Measurements from ENCODE around the gene ADGRL1. TPM values are rescaled to one million over a fixed set of nuclear protein-coding genes. Genes with fewer than 3 reads are reported as not detected.

The ADGRL1 gene
- total and polyA plus RNA-seq, 10 of the 15 experiments (the other 5 are each of a cell fraction or from before 2014, with no cell fraction given): 0.05 to 4.8 (median 0.71) TPM

DNA sequence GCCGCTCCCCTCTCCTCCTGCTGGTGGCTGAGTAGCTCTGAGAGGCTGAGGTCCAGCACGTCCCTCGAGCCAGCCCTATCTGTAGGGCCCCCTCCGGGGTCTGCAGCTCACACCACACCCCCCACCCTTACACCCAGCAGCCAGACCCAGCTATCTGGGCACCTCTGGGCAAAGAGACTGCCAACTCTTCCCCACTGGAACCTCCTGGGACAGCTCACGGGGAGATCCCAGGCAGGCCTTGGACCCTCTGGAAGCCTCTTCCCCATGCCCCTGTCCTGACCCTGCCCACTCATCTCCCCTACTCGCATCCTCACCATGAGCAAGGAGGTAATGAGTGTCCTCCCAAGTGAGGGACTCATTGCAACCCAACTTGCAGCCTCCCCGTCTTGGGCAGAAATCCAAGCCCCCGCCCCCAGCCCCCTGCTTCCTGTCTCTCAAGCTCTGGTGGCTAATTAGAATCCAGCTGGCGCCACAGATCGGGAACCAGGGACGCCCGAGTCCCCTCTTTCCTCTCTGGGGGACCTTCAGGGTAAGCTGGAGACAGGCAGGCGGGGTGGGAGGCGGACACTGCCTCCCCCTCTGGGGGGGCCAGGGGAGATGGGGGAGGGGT is 22.1 kb downstream of the ADGRL1 start:
- H3K4me2 ChIP-seq (ENCODE audit: control insufficient read depth, insufficient read depth): no peak overlapping the region
- no peak for FAIRE-seq
- CTCF ChIA-PET: interaction anchor here (0.7 to 2.0 kb wide), 3 partner anchors 10 to 164 kb away, joined by 3 to 6 read pairs (median 5); no protein-coding TSS in a partner anchor

More for the DNA sequence above, 22.1 kb downstream of the ADGRL1 start:
- H4K20me1 ChIP-seq (ENCODE audit: control insufficient read depth, insufficient read depth): no peaks in the 10 kb centered on the region
- DNase-seq (ENCODE audit: low read depth, low spot score) (no peak), ATAC-seq (no peak)
- H3K9ac ChIP-seq (ENCODE audit: control insufficient read depth, insufficient read depth, low read length): no peak overlapping the region
- ChIA-PET RAD21 (ENCODE audit: unreplicated experiment) (no interaction called here), SMC1A (ENCODE audit: uncharacterized antibody, unreplicated experiment) (interaction anchor here (0.9 kb wide), 1 partner anchor 41 kb away, joined by 3 read pairs; no protein-coding TSS in a partner anchor), POLR2A (no interaction called here)
- in situ Hi-C loops (cut with MboI): no loop called here
- no peaks in the 10 kb centered on the region for H3K27me3 ChIP-seq (replicated peaks in 1 of 2; ENCODE audit: control insufficient read depth in 2 of 2, insufficient read depth in 2 of 2, low read length in 1 of 2)
- no peak overlapping the region for H3K27ac ChIP-seq (ENCODE audit: control insufficient read depth, insufficient read depth)
- no peaks in the 10 kb centered on the region for H3K79me2 ChIP-seq (ENCODE audit: control insufficient read depth, insufficient read depth, low read length)
- BruUV-seq (replicated peaks): no TSS peak
- H3K4me1 ChIP-seq (ENCODE audit: control insufficient read depth, insufficient read depth, low read length): no peaks in the 10 kb centered on the region
- 25% methylated on average over 12 of the region's 14 CpGs for WGBS (ENCODE audit: insufficient coverage, insufficient replicate concordance, low lambda C conversion rate, missing lambda C conversion rate)
- TF ChIP-seq ZSCAN29 (IDR thresholded peaks at IDR 0.05) (no peak), SUZ12 (IDR thresholded peaks at IDR 0.05; ENCODE audit: unreplicated experiment) (no peak), FOXM1 (IDR thresholded peaks at IDR 0.05; ENCODE audit: low read depth, low read length) (no peak), SIN3A (IDR thresholded peaks at IDR 0.05; ENCODE audit: low read depth, low read length) (no peak), KLF5 (IDR thresholded peaks at IDR 0.05; ENCODE audit: partially characterized antibody) (no peak), RFX5 (IDR thresholded peaks at IDR 0.05; ENCODE audit: low read depth, low read length) (no peak), ZNF622 (IDR thresholded peaks at IDR 0.05) (no peak), SIX5 (IDR thresholded peaks at IDR 0.05; ENCODE audit: low read depth, low read length, severe bottlenecking) (no peak), EZH2 (IDR thresholded peaks at IDR 0.05; ENCODE audit: borderline replicate concordance, control insufficient read depth, low read depth, low read length) (no peak), GABPA (IDR thresholded peaks at IDR 0.05; ENCODE audit: low read depth) (no peak), PML (IDR thresholded peaks at IDR 0.05; ENCODE audit: low read length) (no peak), PAX5 (IDR thresholded peaks at IDR 0.05; ENCODE audit: borderline replicate concordance, low read depth, low read length) (no peak), TAF1 (IDR thresholded peaks at IDR 0.05; ENCODE audit: borderline replicate concordance, low read depth, low read length) (no peak)
- TF ChIP-seq, protein P1, sequence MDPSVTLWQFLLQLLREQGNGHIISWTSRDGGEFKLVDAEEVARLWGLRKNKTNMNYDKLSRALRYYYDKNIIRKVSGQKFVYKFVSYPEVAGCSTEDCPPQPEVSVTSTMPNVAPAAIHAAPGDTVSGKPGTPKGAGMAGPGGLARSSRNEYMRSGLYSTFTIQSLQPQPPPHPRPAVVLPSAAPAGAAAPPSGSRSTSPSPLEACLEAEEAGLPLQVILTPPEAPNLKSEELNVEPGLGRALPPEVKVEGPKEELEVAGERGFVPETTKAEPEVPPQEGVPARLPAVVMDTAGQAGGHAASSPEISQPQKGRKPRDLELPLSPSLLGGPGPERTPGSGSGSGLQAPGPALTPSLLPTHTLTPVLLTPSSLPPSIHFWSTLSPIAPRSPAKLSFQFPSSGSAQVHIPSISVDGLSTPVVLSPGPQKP (IDR thresholded peaks at IDR 0.05; ENCODE audit: low read depth, low read length): no peak
- TF ChIP-seq, protein P2, sequence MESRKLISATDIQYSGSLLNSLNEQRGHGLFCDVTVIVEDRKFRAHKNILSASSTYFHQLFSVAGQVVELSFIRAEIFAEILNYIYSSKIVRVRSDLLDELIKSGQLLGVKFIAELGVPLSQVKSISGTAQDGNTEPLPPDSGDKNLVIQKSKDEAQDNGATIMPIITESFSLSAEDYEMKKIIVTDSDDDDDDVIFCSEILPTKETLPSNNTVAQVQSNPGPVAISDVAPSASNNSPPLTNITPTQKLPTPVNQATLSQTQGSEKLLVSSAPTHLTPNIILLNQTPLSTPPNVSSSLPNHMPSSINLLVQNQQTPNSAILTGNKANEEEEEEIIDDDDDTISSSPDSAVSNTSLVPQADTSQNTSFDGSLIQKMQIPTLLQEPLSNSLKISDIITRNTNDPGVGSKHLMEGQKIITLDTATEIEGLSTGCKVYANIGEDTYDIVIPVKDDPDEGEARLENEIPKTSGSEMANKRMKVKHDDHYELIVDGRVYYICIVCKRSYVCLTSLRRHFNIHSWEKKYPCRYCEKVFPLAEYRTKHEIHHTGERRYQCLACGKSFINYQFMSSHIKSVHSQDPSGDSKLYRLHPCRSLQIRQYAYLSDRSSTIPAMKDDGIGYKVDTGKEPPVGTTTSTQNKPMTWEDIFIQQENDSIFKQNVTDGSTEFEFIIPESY (IDR thresholded peaks at IDR 0.05): no peak
- TF ChIP-seq, protein P3, sequence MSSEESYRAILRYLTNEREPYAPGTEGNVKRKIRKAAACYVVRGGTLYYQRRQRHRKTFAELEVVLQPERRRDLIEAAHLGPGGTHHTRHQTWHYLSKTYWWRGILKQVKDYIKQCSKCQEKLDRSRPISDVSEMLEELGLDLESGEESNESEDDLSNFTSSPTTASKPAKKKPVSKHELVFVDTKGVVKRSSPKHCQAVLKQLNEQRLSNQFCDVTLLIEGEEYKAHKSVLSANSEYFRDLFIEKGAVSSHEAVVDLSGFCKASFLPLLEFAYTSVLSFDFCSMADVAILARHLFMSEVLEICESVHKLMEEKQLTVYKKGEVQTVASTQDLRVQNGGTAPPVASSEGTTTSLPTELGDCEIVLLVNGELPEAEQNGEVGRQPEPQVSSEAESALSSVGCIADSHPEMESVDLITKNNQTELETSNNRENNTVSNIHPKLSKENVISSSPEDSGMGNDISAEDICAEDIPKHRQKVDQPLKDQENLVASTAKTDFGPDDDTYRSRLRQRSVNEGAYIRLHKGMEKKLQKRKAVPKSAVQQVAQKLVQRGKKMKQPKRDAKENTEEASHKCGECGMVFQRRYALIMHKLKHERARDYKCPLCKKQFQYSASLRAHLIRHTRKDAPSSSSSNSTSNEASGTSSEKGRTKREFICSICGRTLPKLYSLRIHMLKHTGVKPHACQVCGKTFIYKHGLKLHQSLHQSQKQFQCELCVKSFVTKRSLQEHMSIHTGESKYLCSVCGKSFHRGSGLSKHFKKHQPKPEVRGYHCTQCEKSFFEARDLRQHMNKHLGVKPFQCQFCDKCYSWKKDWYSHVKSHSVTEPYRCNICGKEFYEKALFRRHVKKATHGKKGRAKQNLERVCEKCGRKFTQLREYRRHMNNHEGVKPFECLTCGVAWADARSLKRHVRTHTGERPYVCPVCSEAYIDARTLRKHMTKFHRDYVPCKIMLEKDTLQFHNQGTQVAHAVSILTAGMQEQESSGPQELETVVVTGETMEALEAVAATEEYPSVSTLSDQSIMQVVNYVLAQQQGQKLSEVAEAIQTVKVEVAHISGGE (CRISPR knock-in tag; IDR thresholded peaks at IDR 0.05): no peak
- TF ChIP-seq, protein P4, sequence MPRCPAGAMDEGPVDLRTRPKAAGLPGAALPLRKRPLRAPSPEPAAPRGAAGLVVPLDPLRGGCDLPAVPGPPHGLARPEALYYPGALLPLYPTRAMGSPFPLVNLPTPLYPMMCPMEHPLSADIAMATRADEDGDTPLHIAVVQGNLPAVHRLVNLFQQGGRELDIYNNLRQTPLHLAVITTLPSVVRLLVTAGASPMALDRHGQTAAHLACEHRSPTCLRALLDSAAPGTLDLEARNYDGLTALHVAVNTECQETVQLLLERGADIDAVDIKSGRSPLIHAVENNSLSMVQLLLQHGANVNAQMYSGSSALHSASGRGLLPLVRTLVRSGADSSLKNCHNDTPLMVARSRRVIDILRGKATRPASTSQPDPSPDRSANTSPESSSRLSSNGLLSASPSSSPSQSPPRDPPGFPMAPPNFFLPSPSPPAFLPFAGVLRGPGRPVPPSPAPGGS (IDR thresholded peaks at IDR 0.05; ENCODE audit: borderline replicate concordance, insufficient read depth, low read depth, low read length, poor library complexity, severe bottlenecking): no peak
- no peaks in the 10 kb centered on the region for H3K36me3 ChIP-seq (ENCODE audit: control insufficient read depth in 2 of 2, insufficient read depth in 2 of 2, low read length in 1 of 2)
- no peak overlapping the region for H2AFZ ChIP-seq (ENCODE audit: control insufficient read depth, low read depth, low read length)
- H3K9me3 ChIP-seq (replicated peaks; ENCODE audit: control insufficient read depth, insufficient read depth, low read length): no peaks in the 10 kb centered on the region
- H3K4me3 ChIP-seq: no peak overlapping the region
- intact Hi-C loops (cut with micrococcal nuclease; ENCODE audit: unreplicated experiment): no loop called here

All from GM12878 (cell line).